G401.6 (cell line): Measurements from ENCODE around the gene TMC6.
"Not testable (repeated sequence)": the region's sequence is repeated elsewhere in the genome, so short reads cannot be mapped to it uniquely, and the experiment has no call there.

Experiments
- FAIRE-seq: peaks from 2 replicates; lab custom pipeline; 2012; peaks lifted over from hg19 to GRCh38; lab: Jason Lieb, UNC

TMC6 gene

GRCh38 chr17:78123258-78123929, 5.2 kb downstream of the TMC6 start:
- FAIRE-seq = no peak

- FAIRE-seq = no peak
Observed at GRCh38 chr17:78122931-78123249, 5.7 kb downstream of the TMC6 start.

GRCh38 chr17:78122216-78122930, 6.2 kb downstream of the TMC6 start:
- FAIRE-seq = no peak

- FAIRE-seq = no peak
Observed at GRCh38 chr17:78121801-78122215, 6.7 kb downstream of the TMC6 start.

GRCh38 chr17:78120971-78121800, 7.4 kb downstream of the TMC6 start:
- no peak for FAIRE-seq

- no peak for FAIRE-seq
Observed at GRCh38 chr17:78120537-78120936, 8.0 kb downstream of the TMC6 start.

GRCh38 chr17:78118801-78119241, 9.7 kb downstream of the TMC6 start:
- FAIRE-seq = no peak

GRCh38 chr17:78117027-78117981, 11.3 kb downstream of the TMC6 start:
- no peak for FAIRE-seq

- no peak for FAIRE-seq
Observed at GRCh38 chr17:78116411-78116810, 12.1 kb downstream of the TMC6 start.

GRCh38 chr17:78115803-78116202, 12.8 kb downstream of the TMC6 start:
- FAIRE-seq = not testable (repeated sequence)

GRCh38 chr17:78114831-78115723, 13.5 kb downstream of the TMC6 start:
- FAIRE-seq = no peak

GRCh38 chr17:78113804-78114785, 14.5 kb downstream of the TMC6 start:
- no peak for FAIRE-seq

- peak; percentile 63 for FAIRE-seq
Observed at GRCh38 chr17:78112518-78113471, 15.8 kb downstream of the TMC6 start.

GRCh38 chr17:78111727-78112517, 16.6 kb downstream of the TMC6 start:
- FAIRE-seq = no peak

- no peak for FAIRE-seq
Observed at GRCh38 chr17:78111016-78111726, 17.4 kb downstream of the TMC6 start.

GRCh38 chr17:78110363-78111015, 18.1 kb downstream of the TMC6 start:
- FAIRE-seq = no peak

GRCh38 chr17:78109489-78109761, 19.1 kb downstream of the TMC6 start:
- FAIRE-seq = no peak
